Measurements from ENCODE around the gene MRPL30.

The MRPL30 gene

DNA sequence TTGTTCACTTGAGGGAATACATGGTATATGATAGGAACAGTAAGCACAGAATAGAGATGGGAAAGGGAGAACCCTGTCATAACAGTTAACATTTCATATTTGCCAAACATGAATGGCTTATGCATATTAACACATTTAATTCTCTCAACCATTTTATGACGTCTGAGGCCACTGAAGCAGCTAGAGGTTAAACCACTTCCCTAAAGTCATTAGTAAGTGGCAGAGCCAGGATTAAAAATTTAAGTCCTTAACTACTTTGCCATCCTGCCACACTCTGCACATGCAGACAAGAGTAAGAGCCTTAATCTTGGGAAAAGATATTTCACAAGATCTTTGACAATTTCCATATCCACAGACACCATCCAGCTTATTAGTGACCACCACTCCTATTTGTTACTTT is 24.1 kb upstream of the MRPL30 start:
- no peak for DNase-seq
- no CpG with 5 or more reads among the region's 1 CpG for WGBS (ENCODE audit: extremely low coverage, insufficient coverage, low lambda C conversion rate)

DNA sequence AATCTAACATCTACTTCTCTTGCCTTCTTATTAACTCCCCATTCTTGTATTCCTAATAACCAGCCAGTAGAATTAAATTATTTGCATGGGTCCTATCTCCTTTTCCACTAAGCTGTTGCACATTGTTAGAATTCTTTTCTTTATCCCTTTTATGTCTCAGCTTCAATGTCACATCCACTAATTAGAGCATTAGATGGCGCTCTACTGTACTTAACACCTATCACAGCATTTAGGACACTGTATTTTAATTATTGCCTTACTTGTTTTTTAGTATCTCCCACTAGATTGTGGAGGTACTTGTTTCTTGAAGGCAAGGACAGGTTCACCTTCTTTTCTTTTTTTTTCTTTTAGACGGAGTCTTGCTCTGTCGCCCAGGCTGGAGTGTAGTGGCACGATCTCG is 22.4 kb upstream of the MRPL30 start:
- no peak overlapping the region for H3K9ac ChIP-seq (ENCODE audit: low read length)
- H4K8ac ChIP-seq (ENCODE audit: low read depth, low read length) = no peak overlapping the region
- no peak overlapping the region for H3K4ac ChIP-seq (ENCODE audit: low read depth, low read length)
- no peak overlapping the region for H2BK120ac ChIP-seq (ENCODE audit: low read depth, low read length)
- H3K27me3 ChIP-seq (ENCODE audit: insufficient read depth, low read length, poor library complexity) = no peaks in the 10 kb centered on the region
- H3K4me2 ChIP-seq (ENCODE audit: low read length) = no peak overlapping the region
- H2BK15ac ChIP-seq (replicated peaks; ENCODE audit: low read depth) = no peak overlapping the region
- H3K18ac ChIP-seq (ENCODE audit: low read length) = no peak overlapping the region
- H3K4me1 ChIP-seq (ENCODE audit: control insufficient read depth, low read depth, low read length) = peaks cover 5% of the 10 kb centered on the region
- no peak overlapping the region for H3K56ac ChIP-seq (ENCODE audit: low read length)
- H3K23ac ChIP-seq (ENCODE audit: low read length) = no peak overlapping the region
- H4K5ac ChIP-seq (ENCODE audit: low read length) = no peak overlapping the region
- no peak overlapping the region for H2BK5ac ChIP-seq (ENCODE audit: low read length)
- H3K79me2 ChIP-seq (ENCODE audit: control insufficient read depth, insufficient read depth, low read length) = no peaks in the 10 kb centered on the region
- no CpG with 5 or more reads among the region's 5 CpGs for WGBS (ENCODE audit: extremely low coverage, insufficient coverage, low lambda C conversion rate)
- no peak overlapping the region for H3K4me3 ChIP-seq (ENCODE audit: low read length)
- peak; percentile 33 for DNase-seq
- peaks cover 3% of the 10 kb centered on the region for H3K79me1 ChIP-seq (ENCODE audit: low read length)
- H3K36me3 ChIP-seq (ENCODE audit: control insufficient read depth, insufficient read depth, low read length) = no peaks in the 10 kb centered on the region
- H3K27ac ChIP-seq (ENCODE audit: low read depth, low read length) = no peak overlapping the region
- H2AK5ac ChIP-seq (ENCODE audit: low read length) = no peak overlapping the region

More for the DNA sequence above, 24.1 kb upstream of the MRPL30 start:
- Histone ChIP-seq H4K5ac (ENCODE audit: low read length) (no peak overlapping the region), H3K4me2 (ENCODE audit: low read length) (no peak overlapping the region), H3K79me2 (ENCODE audit: control insufficient read depth, insufficient read depth, low read length) (no peaks in the 10 kb centered on the region), H3K27me3 (ENCODE audit: insufficient read depth, low read length, poor library complexity) (no peaks in the 10 kb centered on the region), H3K9ac (ENCODE audit: low read length) (no peak overlapping the region), H3K18ac (ENCODE audit: low read length) (no peak overlapping the region), H2AK5ac (ENCODE audit: low read length) (no peak overlapping the region), H3K79me1 (ENCODE audit: low read length) (peaks cover 3% of the 10 kb centered on the region), H3K36me3 (ENCODE audit: control insufficient read depth, insufficient read depth, low read length) (no peaks in the 10 kb centered on the region), H2BK15ac (replicated peaks; ENCODE audit: low read depth) (no peak overlapping the region), H2BK120ac (ENCODE audit: low read depth, low read length) (no peak overlapping the region), H2BK5ac (ENCODE audit: low read length) (no peak overlapping the region), H4K8ac (ENCODE audit: low read depth, low read length) (no peak overlapping the region), H3K4me1 (ENCODE audit: control insufficient read depth, low read depth, low read length) (peaks cover 5% of the 10 kb centered on the region), H3K23ac (ENCODE audit: low read length) (no peak overlapping the region), H3K4me3 (ENCODE audit: low read length) (no peak overlapping the region), H3K27ac (ENCODE audit: low read depth, low read length) (no peak overlapping the region), H3K56ac (ENCODE audit: low read length) (no peak overlapping the region), H3K4ac (ENCODE audit: low read depth, low read length) (no peak overlapping the region)

DNA sequence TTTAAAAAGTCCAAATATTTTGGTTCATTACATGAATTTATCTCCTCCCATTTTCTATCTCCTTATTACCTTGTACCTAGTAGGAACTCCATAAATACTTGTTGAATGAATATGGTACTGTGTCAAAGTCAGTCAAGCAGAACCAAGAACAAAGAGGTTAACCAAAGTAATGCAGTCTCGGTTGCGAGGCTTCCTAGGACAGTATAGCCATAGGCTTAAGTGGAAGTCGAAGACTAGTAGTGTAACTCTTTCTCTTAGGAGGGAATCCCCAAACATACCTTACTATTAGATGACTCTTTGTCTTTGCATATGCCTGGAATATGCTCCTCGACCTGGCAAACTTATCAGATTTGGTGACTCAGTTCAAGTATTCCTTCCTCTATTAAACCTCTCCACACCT is 21.4 kb upstream of the MRPL30 start:
- Histone ChIP-seq H4K5ac (ENCODE audit: low read length) (no peak overlapping the region), H2BK5ac (ENCODE audit: low read length) (no peak overlapping the region), H2AK5ac (ENCODE audit: low read length) (no peak overlapping the region), H2BK15ac (replicated peaks; ENCODE audit: low read depth) (no peak overlapping the region), H4K8ac (ENCODE audit: low read depth, low read length) (no peak overlapping the region), H3K79me1 (ENCODE audit: low read length) (peaks cover 3% of the 10 kb centered on the region), H2BK120ac (ENCODE audit: low read depth, low read length) (no peak overlapping the region), H3K27ac (ENCODE audit: low read depth, low read length) (no peak overlapping the region), H3K4ac (ENCODE audit: low read depth, low read length) (no peak overlapping the region), H3K23ac (ENCODE audit: low read length) (no peak overlapping the region), H3K9ac (ENCODE audit: low read length) (no peak overlapping the region), H3K56ac (ENCODE audit: low read length) (no peak overlapping the region), H3K27me3 (ENCODE audit: insufficient read depth, low read length, poor library complexity) (no peaks in the 10 kb centered on the region), H3K79me2 (ENCODE audit: control insufficient read depth, insufficient read depth, low read length) (no peaks in the 10 kb centered on the region), H3K4me2 (ENCODE audit: low read length) (no peak overlapping the region), H3K18ac (ENCODE audit: low read length) (no peak overlapping the region), H3K36me3 (ENCODE audit: control insufficient read depth, insufficient read depth, low read length) (no peaks in the 10 kb centered on the region), H3K4me3 (ENCODE audit: low read length) (no peak overlapping the region), H3K4me1 (ENCODE audit: control insufficient read depth, low read depth, low read length) (peaks cover 5% of the 10 kb centered on the region)
- no CpG with 5 or more reads among the region's 4 CpGs for WGBS (ENCODE audit: extremely low coverage, insufficient coverage, low lambda C conversion rate)
- DNase-seq = no peak

DNA sequence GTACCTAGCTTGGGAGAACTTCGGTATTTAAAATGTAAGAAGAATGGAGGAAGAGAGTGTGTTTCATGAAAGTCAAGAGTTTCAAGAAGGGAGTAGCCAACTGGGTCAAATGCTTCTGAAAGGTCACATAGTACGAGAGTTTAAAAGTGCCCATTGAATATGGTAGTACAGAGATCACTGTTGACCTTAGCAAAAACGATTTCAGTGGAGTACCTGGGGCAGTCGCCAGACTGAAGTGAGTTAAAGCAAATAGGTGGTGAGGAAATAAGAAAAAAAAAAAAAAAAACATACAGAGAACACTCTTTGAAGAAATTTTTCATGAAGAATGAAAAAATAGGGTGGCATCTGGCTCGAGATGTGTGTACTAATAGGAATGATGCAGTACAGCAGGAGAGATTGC is 14.8 kb upstream of the MRPL30 start:
- H3K4me3 ChIP-seq (ENCODE audit: low read length) = no peak overlapping the region
- no peaks in the 10 kb centered on the region for H3K27me3 ChIP-seq (ENCODE audit: insufficient read depth, low read length, poor library complexity)
- no peak overlapping the region for H2AK5ac ChIP-seq (ENCODE audit: low read length)
- H2BK15ac ChIP-seq (replicated peaks; ENCODE audit: low read depth) = no peak overlapping the region
- H3K18ac ChIP-seq (ENCODE audit: low read length) = no peak overlapping the region
- H4K5ac ChIP-seq (ENCODE audit: low read length) = no peak overlapping the region
- no peak overlapping the region for H3K9ac ChIP-seq (ENCODE audit: low read length)
- H3K36me3 ChIP-seq (ENCODE audit: control insufficient read depth, insufficient read depth, low read length) = no peaks in the 10 kb centered on the region
- no peak overlapping the region for H3K27ac ChIP-seq (ENCODE audit: low read depth, low read length)
- H3K23ac ChIP-seq (ENCODE audit: low read length) = no peak overlapping the region
- H3K79me2 ChIP-seq (ENCODE audit: control insufficient read depth, insufficient read depth, low read length) = no peaks in the 10 kb centered on the region
- H2BK5ac ChIP-seq (ENCODE audit: low read length) = no peak overlapping the region
- no peak overlapping the region for H3K4me2 ChIP-seq (ENCODE audit: low read length)
- no peak for DNase-seq
- no peak overlapping the region for H4K8ac ChIP-seq (ENCODE audit: low read depth, low read length)
- no peaks in the 10 kb centered on the region for H3K4me1 ChIP-seq (ENCODE audit: control insufficient read depth, low read depth, low read length)
- H3K4ac ChIP-seq (ENCODE audit: low read depth, low read length) = no peak overlapping the region
- no CpG with 5 or more reads among the region's 5 CpGs for WGBS (ENCODE audit: extremely low coverage, insufficient coverage, low lambda C conversion rate)
- no peaks in the 10 kb centered on the region for H3K79me1 ChIP-seq (ENCODE audit: low read length)
- no peak overlapping the region for H3K56ac ChIP-seq (ENCODE audit: low read length)
- no peak overlapping the region for H2BK120ac ChIP-seq (ENCODE audit: low read depth, low read length)

DNA sequence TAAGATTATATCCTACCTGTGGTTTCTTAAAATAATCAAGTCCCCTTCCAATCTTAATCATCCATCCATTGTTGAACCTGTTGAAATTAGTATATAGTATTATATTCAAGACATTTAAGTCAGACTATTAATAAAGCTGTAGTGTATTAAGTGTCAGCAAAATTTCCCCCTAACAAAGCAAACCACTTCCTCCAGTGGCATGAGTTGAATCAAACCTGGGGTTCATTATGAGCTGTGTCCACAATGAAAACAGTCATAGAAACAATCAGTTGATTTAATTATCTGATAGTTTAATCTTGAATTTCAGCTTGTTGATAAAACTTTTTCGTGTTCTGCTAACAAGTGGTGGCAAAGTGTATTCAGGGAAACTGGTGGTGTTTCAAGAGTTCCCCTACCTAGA is 11.4 kb upstream of the MRPL30 start:
- H2BK15ac ChIP-seq (replicated peaks; ENCODE audit: low read depth) = no peak overlapping the region
- no peaks in the 10 kb centered on the region for H3K27me3 ChIP-seq (ENCODE audit: insufficient read depth, low read length, poor library complexity)
- H3K4ac ChIP-seq (ENCODE audit: low read depth, low read length) = no peak overlapping the region
- no peak overlapping the region for H2BK120ac ChIP-seq (ENCODE audit: low read depth, low read length)
- H4K5ac ChIP-seq (ENCODE audit: low read length) = no peak overlapping the region
- no peak overlapping the region for H3K27ac ChIP-seq (ENCODE audit: low read depth, low read length)
- no peak overlapping the region for H4K8ac ChIP-seq (ENCODE audit: low read depth, low read length)
- H2BK5ac ChIP-seq (ENCODE audit: low read length) = no peak overlapping the region
- no CpG with 5 or more reads among the region's 1 CpG for WGBS (ENCODE audit: extremely low coverage, insufficient coverage, low lambda C conversion rate)
- H3K4me2 ChIP-seq (ENCODE audit: low read length) = no peak overlapping the region
- H3K18ac ChIP-seq (ENCODE audit: low read length) = no peak overlapping the region
- no peaks in the 10 kb centered on the region for H3K4me1 ChIP-seq (ENCODE audit: control insufficient read depth, low read depth, low read length)
- no peak overlapping the region for H3K56ac ChIP-seq (ENCODE audit: low read length)
- H3K79me2 ChIP-seq (ENCODE audit: control insufficient read depth, insufficient read depth, low read length) = no peaks in the 10 kb centered on the region
- H3K79me1 ChIP-seq (ENCODE audit: low read length) = no peaks in the 10 kb centered on the region
- H3K23ac ChIP-seq (ENCODE audit: low read length) = no peak overlapping the region
- DNase-seq = no peak
- no peak overlapping the region for H2AK5ac ChIP-seq (ENCODE audit: low read length)
- no peaks in the 10 kb centered on the region for H3K36me3 ChIP-seq (ENCODE audit: control insufficient read depth, insufficient read depth, low read length)
- no peak overlapping the region for H3K9ac ChIP-seq (ENCODE audit: low read length)
- no peak overlapping the region for H3K4me3 ChIP-seq (ENCODE audit: low read length)

DNA sequence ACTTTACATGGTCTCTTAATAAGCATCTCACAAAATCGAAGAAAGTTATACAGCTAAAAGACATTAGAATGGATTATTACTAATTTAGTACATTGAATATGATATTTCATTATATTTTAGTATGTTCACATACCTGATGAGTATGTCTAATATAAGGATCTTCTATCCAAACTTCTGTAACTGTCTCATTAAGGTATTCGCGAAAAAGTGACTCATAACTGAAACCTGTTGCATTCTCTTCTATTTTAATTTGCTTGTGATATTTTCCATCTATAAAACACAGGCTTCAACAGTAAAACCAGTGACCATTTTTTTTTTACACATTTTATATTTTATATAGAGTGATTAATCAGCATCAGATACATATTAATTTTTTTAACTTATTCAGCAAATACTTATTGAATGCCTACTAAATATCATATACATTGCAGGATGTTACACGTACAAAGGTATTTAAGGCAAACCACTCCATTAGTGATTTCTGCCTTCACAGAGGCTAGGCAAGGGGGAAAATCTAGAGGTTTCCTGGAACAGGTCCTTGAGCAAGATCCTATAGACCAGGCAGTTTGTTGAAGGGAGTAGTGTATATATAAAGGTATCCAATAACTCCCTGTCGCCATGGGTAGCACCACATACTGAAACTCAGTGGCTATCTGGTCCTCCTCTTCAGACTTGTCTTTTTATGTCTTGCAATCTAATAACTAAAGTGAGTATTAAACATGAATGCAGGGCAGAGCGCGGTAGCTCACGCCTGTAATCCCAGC is 9.4 kb upstream of the MRPL30 start:
- no peak overlapping the region for H2BK120ac ChIP-seq (ENCODE audit: low read depth, low read length)
- H3K36me3 ChIP-seq (ENCODE audit: control insufficient read depth, insufficient read depth, low read length) = no peaks in the 10 kb centered on the region
- H2BK15ac ChIP-seq (replicated peaks; ENCODE audit: low read depth) = no peak overlapping the region
- DNase-seq = no peak
- H3K27me3 ChIP-seq (ENCODE audit: insufficient read depth, low read length, poor library complexity) = no peaks in the 10 kb centered on the region
- H2BK5ac ChIP-seq (ENCODE audit: low read length) = no peak overlapping the region
- no peak overlapping the region for H2AK5ac ChIP-seq (ENCODE audit: low read length)
- no peak overlapping the region for H3K9ac ChIP-seq (ENCODE audit: low read length)
- H3K23ac ChIP-seq (ENCODE audit: low read length) = no peak overlapping the region
- H3K4me3 ChIP-seq (ENCODE audit: low read length) = no peak overlapping the region
- WGBS (ENCODE audit: extremely low coverage, insufficient coverage, low lambda C conversion rate) = no CpG with 5 or more reads among the region's 8 CpGs
- H3K4me1 ChIP-seq (ENCODE audit: control insufficient read depth, low read depth, low read length) = no peaks in the 10 kb centered on the region
- H3K4me2 ChIP-seq (ENCODE audit: low read length) = no peak overlapping the region
- H4K8ac ChIP-seq (ENCODE audit: low read depth, low read length) = no peak overlapping the region
- H3K4ac ChIP-seq (ENCODE audit: low read depth, low read length) = no peak overlapping the region
- H3K79me1 ChIP-seq (ENCODE audit: low read length) = no peaks in the 10 kb centered on the region
- no peak overlapping the region for H3K18ac ChIP-seq (ENCODE audit: low read length)
- no peak overlapping the region for H3K56ac ChIP-seq (ENCODE audit: low read length)
- no peak overlapping the region for H4K5ac ChIP-seq (ENCODE audit: low read length)
- no peak overlapping the region for H3K27ac ChIP-seq (ENCODE audit: low read depth, low read length)
- H3K79me2 ChIP-seq (ENCODE audit: control insufficient read depth, insufficient read depth, low read length) = no peaks in the 10 kb centered on the region
